Placental pericyte (primary cell): ENCODE measurements around the gene ERCC5. TPM values are rescaled to one million over a fixed set of nuclear protein-coding genes. Genes with fewer than 3 reads are reported as not detected.

ENCODE experiments used
- total RNA-seq: library from RNA; depleted of rRNA; stranded (reverse); fragments of >200 nt; gene quantifications from 2 replicates; pipeline ENCODE4 v1.2.3, GENCODE V29; 2012

Gene ERCC5
- total RNA-seq, result 56.5 and 74.9 TPM in 2 replicates

GRCh38 chr13:102845630-102846260 is at the start of gene ERCC5:
TSS of gene ERCC5 (plus strand) at chr13:102846032. CDS start at chr13:102846267, 235 bp downstream.

GRCh38 chr13:102798581-102799425 is 47.0 kb upstream of the ERCC5 start, which contains the start of the genes BIVM and POGLUT2:
TSS of gene BIVM (plus strand) at chr13:102799119. CDS start at chr13:102807268, 8,149 bp downstream.
TSS of gene POGLUT2 (minus strand) at chr13:102798976. CDS start at chr13:102798670, 306 bp downstream.

Other genes starting within 250 kb of the ERCC5 start
- 89.5 and 116 TPM in 2 replicates for gene TPP2, start 249.0 kb upstream of the ERCC5 start, total RNA-seq
- not detected in 2 replicates for gene METTL21C, start 151.0 kb upstream of the ERCC5 start, total RNA-seq
- gene TEX30, start 72.2 kb upstream of the ERCC5 start, total RNA-seq, result 10.7 and 25.9 TPM in 2 replicates
- gene POGLUT2, start 47.1 kb upstream of the ERCC5 start, total RNA-seq, result 8.5 and 30.1 TPM in 2 replicates
- 10.9 and 35.1 TPM in 2 replicates for gene BIVM, start 46.9 kb upstream of the ERCC5 start, total RNA-seq
- gene SLC10A2, start 220.4 kb downstream of the ERCC5 start, total RNA-seq, result not detected in 2 replicates